Measurements from ENCODE around the gene GXYLT1. TPM values are rescaled to one million over a fixed set of nuclear protein-coding genes. Genes with fewer than 3 reads are reported as not detected.

Gene GXYLT1
- polyA plus RNA-seq, 1 donor from 2014 or later: 3.2 TPM

DNA sequence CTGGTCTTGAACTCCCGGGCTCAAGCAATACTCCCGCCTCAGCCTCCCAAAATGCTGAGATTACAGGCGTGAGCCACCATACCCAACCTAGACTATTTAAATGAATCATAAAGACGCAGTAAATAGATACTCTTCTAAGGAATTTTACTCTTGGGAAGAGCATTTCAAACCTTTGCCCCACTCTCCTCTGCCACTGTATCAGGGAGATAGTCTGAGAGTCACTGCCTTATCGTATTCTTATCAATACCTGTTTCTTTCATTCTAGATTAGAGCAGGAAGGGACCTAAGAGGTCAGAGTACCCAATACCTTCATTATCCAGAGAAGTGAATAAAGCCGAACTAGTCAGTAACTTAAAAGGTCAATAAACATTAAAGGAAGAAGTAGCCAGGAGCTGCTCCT, 15.8 kb downstream of the GXYLT1 start:
- TF ChIP-seq EP300 (conservative IDR thresholded peaks at IDR 0.05; ENCODE audit: poor library complexity, severe bottlenecking) (no peak), MXI1 (conservative IDR thresholded peaks at IDR 0.05; ENCODE audit: poor library complexity, severe bottlenecking) (no peak), CTCF (IDR thresholded peaks at IDR 0.05; ENCODE audit: poor library complexity, severe bottlenecking) (no peak), SMC3 (conservative IDR thresholded peaks at IDR 0.05; ENCODE audit: poor library complexity) (no peak), EZH2 (IDR thresholded peaks at IDR 0.05; ENCODE audit: borderline replicate concordance, insufficient read depth, low read length, poor library complexity, severe bottlenecking) (no peak), POLR2AphosphoS5 (IDR thresholded peaks at IDR 0.05) (no peak), REST (IDR thresholded peaks at IDR 0.05; ENCODE audit: borderline replicate concordance) (no peak), TAF1 (IDR thresholded peaks at IDR 0.05; ENCODE audit: low read depth) (no peak), RAD21 (conservative IDR thresholded peaks at IDR 0.05) (no peak)
- H3K4me3 ChIP-seq (ENCODE audit: low read length): no peak overlapping the region
- H4K20me1 ChIP-seq (ENCODE audit: insufficient read depth): no peaks in the 10 kb centered on the region
- H3K27me3 ChIP-seq (ENCODE audit: insufficient read depth, low read depth, low read length): no peaks in the 10 kb centered on the region
- no peak overlapping the region for H3K9ac ChIP-seq (ENCODE audit: low read length)
- peaks cover 23% of the 10 kb centered on the region for H3K79me2 ChIP-seq (replicated peaks; ENCODE audit: insufficient read depth, low read length)
- H3K9me3 ChIP-seq (ENCODE audit: low read length): no peaks in the 10 kb centered on the region
- no peak overlapping the region for H3K27ac ChIP-seq (ENCODE audit: low read length)
- H3K36me3 ChIP-seq (ENCODE audit: insufficient read depth, low read length): no peaks in the 10 kb centered on the region
- no peaks in the 10 kb centered on the region for H3F3A ChIP-seq (ENCODE audit: insufficient read depth, low read length, poor library complexity, severe bottlenecking)
- H3K9me2 ChIP-seq (ENCODE audit: insufficient read depth, low read length): no peaks in the 10 kb centered on the region
- H2AFZ ChIP-seq (ENCODE audit: low read depth, low read length): no peak overlapping the region
- no peak overlapping the region for H3K4me2 ChIP-seq (ENCODE audit: low read length)

- no peak overlapping the region for H3K4me3 ChIP-seq (ENCODE audit: low read length)
- no peaks in the 10 kb centered on the region for H4K20me1 ChIP-seq (ENCODE audit: insufficient read depth)
- peaks cover 23% of the 10 kb centered on the region for H3K79me2 ChIP-seq (replicated peaks; ENCODE audit: insufficient read depth, low read length)
- TF ChIP-seq RAD21 (conservative IDR thresholded peaks at IDR 0.05) (no peak), EZH2 (IDR thresholded peaks at IDR 0.05; ENCODE audit: borderline replicate concordance, insufficient read depth, low read length, poor library complexity, severe bottlenecking) (no peak), SMC3 (conservative IDR thresholded peaks at IDR 0.05; ENCODE audit: poor library complexity) (no peak), REST (IDR thresholded peaks at IDR 0.05; ENCODE audit: borderline replicate concordance) (no peak), POLR2AphosphoS5 (IDR thresholded peaks at IDR 0.05) (no peak), TAF1 (IDR thresholded peaks at IDR 0.05; ENCODE audit: low read depth) (no peak), EP300 (conservative IDR thresholded peaks at IDR 0.05; ENCODE audit: poor library complexity, severe bottlenecking) (no peak), CTCF (IDR thresholded peaks at IDR 0.05; ENCODE audit: poor library complexity, severe bottlenecking) (no peak), MXI1 (conservative IDR thresholded peaks at IDR 0.05; ENCODE audit: poor library complexity, severe bottlenecking) (no peak)
- no peaks in the 10 kb centered on the region for H3K27me3 ChIP-seq (ENCODE audit: insufficient read depth, low read depth, low read length)
- no peaks in the 10 kb centered on the region for H3K9me3 ChIP-seq (ENCODE audit: low read length)
- no peaks in the 10 kb centered on the region for H3F3A ChIP-seq (ENCODE audit: insufficient read depth, low read length, poor library complexity, severe bottlenecking)
- no peak overlapping the region for H3K4me2 ChIP-seq (ENCODE audit: low read length)
- no peak overlapping the region for H3K27ac ChIP-seq (ENCODE audit: low read length)
- no peak overlapping the region for H2AFZ ChIP-seq (ENCODE audit: low read depth, low read length)
- H3K36me3 ChIP-seq (ENCODE audit: insufficient read depth, low read length): no peaks in the 10 kb centered on the region
- no peak overlapping the region for H3K9ac ChIP-seq (ENCODE audit: low read length)
- no peaks in the 10 kb centered on the region for H3K9me2 ChIP-seq (ENCODE audit: insufficient read depth, low read length)
Measured at GRCh38 chr12:42128327-42128726, 16.3 kb downstream of the GXYLT1 start.
